ENCODE results near the gene SFXN1.

The SFXN1 gene

DNA sequence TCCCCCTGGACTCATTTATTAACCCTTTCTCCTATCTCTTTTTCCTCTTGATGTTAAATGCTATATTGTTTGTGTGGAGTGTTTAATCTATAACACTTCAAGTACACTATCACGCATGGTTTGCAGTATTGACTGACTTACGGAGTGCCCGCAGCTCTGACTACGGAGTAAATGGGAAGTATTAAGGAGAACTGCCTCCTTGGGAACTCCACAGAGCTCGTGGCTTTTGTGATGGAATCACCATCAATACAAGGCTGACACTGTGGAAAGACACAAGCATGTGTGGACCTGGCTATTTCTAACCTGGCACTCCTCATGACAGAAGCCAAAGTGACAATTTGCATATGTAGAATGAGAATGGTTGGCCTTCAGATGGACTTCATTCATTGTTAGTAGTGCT is 66.2 kb downstream of the SFXN1 start:
- no peak overlapping the region for H3K4me3 ChIP-seq (replicated peaks in 1 of 2; ENCODE audit: low read depth in 2 of 2, low read length in 2 of 2)
- no peak for TF ChIP-seq CTCF (IDR thresholded peaks at IDR 0.05; ENCODE audit: low read depth, low read length)
- no peak for DNase-seq (ENCODE audit: low read depth in 2 of 2)

DNA sequence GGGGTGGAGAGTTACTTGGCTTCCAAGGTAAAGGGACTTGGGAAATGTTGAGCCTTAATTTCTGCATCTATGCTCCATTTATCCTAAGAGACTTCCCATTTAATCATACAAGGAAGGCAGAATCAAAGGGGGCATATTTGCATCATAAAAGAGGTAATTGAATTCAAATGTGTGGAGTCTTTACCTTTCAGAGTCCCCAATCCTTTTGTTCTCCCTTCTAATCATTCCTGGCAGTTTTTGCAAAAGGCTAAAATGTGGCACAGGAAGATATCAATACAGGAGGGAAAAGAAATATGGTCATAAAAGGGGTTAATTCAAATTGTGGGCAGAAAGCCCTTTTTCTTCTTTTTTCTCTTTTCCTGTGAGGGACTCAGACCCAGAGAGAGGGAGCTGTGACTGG is 69.5 kb downstream of the SFXN1 start:
- TF ChIP-seq CTCF (IDR thresholded peaks at IDR 0.05; ENCODE audit: low read depth, low read length), result no peak
- DNase-seq (ENCODE audit: low read depth in 2 of 2), result no peak
- no peak overlapping the region for H3K4me3 ChIP-seq (replicated peaks in 1 of 2; ENCODE audit: low read depth in 2 of 2, low read length in 2 of 2)

GRCh38 chr5:175548626-175549311 is 70.4 kb downstream of the SFXN1 start:
- no peak for DNase-seq (ENCODE audit: low read depth in 2 of 2)
- no peak overlapping the region for H3K4me3 ChIP-seq (replicated peaks in 1 of 2; ENCODE audit: low read depth in 2 of 2, low read length in 2 of 2)
- no peak for TF ChIP-seq CTCF (IDR thresholded peaks at IDR 0.05; ENCODE audit: low read depth, low read length)

GRCh38 chr5:175550055-175550805 is 71.9 kb downstream of the SFXN1 start:
- DNase-seq (ENCODE audit: low read depth in 2 of 2), result no peak
- H3K4me3 ChIP-seq (replicated peaks in 1 of 2; ENCODE audit: low read depth in 2 of 2, low read length in 2 of 2), result no peak overlapping the region
- no peak for TF ChIP-seq CTCF (IDR thresholded peaks at IDR 0.05; ENCODE audit: low read depth, low read length)

DNA sequence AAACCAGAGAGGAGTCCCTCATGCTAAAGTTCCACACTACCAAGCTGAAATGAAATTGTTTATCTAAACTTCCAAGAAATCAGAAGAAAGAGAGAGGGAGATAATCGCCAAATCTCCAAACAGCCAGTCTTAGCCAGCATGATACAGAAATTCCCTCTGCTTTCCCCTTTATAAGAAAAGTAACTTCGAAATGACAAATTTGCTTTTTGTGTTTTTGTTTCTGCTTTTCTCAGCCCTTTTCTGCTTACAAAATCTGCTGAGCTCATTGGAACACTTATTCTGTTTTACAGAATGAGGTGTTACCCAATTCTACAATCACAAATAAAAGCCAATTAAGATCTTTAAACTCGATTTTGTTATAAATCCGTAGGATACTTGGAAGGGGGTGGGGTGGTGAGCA is 72.9 kb downstream of the SFXN1 start:
- no peak for TF ChIP-seq CTCF (IDR thresholded peaks at IDR 0.05; ENCODE audit: low read depth, low read length)
- H3K4me3 ChIP-seq (replicated peaks in 1 of 2; ENCODE audit: low read depth in 2 of 2, low read length in 2 of 2), result no peak overlapping the region
- no peak for DNase-seq (ENCODE audit: low read depth in 2 of 2)

- no peak for DNase-seq (ENCODE audit: low read depth in 2 of 2)
- no peak for TF ChIP-seq CTCF (IDR thresholded peaks at IDR 0.05; ENCODE audit: low read depth, low read length)
- no peak overlapping the region for H3K4me3 ChIP-seq (replicated peaks in 1 of 2; ENCODE audit: low read depth in 2 of 2, low read length in 2 of 2)
Measured at GRCh38 chr5:175554296-175554695, 75.9 kb downstream of the SFXN1 start.
